ENCODE measurements around the gene MYLK. TPM values are rescaled to one million over a fixed set of nuclear protein-coding genes. Genes with fewer than 3 reads are reported as not detected.

MYLK gene
- total RNA-seq, 1 experiment from 2014 or later: 28.8 TPM

DNA sequence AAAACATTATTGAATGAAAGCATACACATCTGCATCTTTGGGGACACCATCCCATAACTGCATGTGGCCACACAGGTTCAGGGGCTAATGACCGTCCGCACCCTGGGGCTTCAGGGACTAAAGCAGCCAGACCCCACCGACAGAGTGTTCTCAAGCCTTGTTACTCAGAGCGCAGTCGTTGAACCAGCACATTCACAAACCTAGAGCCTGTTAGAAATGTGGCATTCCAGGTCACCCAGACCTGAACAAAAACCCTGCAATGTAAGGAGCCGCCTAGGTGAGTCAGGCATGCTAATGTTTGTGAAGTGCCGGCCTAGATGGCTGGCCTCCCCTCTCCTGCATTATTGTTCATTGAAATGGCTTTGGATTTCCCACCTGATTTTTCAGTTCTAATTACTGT is 247.0 kb downstream of the MYLK start:
- no peak for DNase-seq (ENCODE audit: low read depth)
- in situ Hi-C loops (cut with HindIII; ENCODE audit: low pct_unique_long_range_greater_than_20kb, low sequenced_read_pairs): no loop called here

DNA sequence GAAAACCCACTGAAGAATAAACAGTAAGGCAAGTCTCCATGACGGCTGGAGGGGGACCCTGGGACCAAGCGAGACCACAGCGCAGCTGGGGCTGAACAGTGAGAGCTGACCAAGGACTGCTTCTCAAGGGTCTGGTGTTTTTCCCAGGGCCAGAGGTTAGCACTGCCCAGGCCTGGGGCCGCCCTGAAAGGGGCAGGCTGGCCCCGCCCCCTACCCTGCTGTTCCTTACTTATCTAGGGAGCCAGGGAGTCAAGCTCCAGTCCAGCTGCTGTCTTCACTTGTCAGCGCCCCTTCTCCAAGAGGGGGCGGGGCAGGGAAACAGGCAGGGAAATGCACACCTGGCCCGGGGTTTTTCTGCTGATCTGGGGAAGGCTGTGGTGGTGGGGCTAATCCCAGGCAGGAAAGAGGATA is 247.7 kb downstream of the MYLK start:
- in situ Hi-C loops (cut with HindIII; ENCODE audit: low pct_unique_long_range_greater_than_20kb, low sequenced_read_pairs): no loop called here
- DNase-seq (ENCODE audit: low read depth): no peak

DNA sequence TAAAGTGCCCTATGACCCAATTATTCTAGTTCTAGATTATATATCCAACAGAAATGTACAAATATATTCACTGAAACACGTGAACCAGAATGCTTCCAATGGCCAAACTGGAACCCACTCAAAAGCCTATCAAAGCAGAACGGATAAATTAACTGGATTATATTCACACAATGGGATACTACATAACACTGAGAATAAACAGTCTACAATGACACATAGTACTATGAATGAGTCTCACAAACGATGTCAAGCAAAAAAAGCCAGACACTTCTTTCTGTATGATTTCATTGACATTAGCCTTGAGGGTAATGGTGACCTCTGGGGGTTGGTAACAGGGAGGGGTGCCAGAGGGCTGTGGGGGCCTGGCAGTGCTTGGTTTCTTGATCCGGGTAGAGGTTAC is 248.4 kb downstream of the MYLK start:
- no peak for DNase-seq (ENCODE audit: low read depth)
- in situ Hi-C loops (cut with HindIII; ENCODE audit: low pct_unique_long_range_greater_than_20kb, low sequenced_read_pairs): no loop called here

DNA sequence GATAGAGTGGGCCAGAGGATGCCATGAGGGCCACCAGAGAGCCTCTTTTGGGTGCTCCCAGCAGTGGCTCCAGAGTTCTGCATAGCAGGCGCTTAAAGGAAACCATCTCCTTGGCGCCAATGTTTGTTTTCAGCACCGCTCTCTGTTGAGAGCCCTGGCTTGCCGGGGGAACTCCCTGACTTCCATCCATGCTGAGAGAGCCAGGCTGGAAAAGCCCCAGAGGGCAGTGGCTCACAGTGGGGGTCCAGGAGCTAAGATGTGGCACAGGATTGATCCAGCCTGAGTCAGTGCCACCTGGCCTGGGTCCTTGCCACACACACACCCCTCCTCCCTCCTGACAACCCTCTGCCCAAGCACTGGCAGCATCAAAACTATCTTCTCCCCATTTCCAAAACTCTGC is 248.9 kb downstream of the MYLK start:
- in situ Hi-C loops (cut with HindIII; ENCODE audit: low pct_unique_long_range_greater_than_20kb, low sequenced_read_pairs): no loop called here
- DNase-seq (ENCODE audit: low read depth): no peak

DNA sequence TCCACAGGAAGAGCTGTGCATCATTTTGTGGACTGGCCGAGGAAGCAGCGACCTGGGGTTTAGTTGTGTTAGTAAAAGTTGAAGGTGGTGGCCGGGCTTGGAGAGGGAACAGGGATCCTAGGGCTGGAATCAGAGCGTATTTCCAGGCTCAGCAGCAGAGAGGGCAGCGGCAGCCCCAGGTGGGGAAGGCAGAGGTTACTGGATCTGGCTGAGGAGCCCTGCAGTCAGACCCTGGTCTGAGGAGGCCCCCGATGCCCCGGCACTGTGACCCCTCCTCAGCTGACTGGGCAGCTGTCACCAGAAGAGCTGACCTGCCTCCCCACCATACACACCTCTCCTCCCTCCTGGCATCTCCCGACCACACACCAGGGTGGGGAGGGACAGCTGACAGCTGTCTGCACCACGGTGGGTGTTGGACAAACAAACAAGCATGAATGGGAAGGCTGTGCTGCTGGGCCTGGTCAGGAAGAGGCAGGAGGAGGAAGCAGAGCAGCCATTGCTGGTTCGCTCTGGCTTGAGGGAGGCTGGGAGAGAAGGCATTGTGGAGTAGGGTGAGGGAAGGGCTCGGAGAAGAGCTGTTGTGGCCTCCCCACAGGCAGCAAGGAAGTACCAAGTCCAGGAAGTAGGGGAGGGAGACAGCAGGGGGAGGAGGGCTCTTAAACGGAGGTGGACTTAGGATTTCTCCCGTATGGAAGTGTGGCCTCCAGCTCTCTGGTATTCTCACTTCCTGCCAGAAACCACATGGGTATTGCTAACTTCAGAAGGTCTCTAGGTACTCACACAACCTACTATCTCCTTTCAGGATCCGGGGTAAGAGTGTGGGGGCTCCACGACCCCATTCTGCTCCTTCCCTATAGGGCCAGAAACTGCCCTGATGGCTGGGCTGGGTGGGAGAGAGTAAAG is 249.7 kb downstream of the MYLK start:
- in situ Hi-C loops (cut with HindIII; ENCODE audit: low pct_unique_long_range_greater_than_20kb, low sequenced_read_pairs): no loop called here
- no peak for DNase-seq (ENCODE audit: low read depth)

DNA sequence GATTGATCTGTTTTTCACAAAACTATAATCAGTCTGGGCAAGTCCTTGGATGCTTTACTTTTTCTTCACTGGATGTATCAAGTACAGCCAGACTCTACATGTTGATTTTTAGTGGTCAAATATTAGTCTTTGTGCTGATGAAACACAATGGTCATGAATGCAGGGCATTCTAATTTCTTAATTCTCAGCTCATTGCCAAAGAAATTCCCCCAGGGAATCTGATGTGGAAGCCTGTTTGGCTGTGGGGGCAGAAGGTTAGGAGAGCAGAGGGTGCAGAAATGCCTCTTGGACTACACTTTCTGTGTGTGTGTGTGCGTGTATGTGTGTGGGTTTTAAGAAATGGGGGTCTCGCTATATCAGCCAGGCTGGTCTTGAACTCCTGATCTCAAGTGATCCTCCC is 250.6 kb downstream of the MYLK start:
- in situ Hi-C loops (cut with HindIII; ENCODE audit: low pct_unique_long_range_greater_than_20kb, low sequenced_read_pairs): no loop called here
- DNase-seq (ENCODE audit: low read depth): no peak

DNA sequence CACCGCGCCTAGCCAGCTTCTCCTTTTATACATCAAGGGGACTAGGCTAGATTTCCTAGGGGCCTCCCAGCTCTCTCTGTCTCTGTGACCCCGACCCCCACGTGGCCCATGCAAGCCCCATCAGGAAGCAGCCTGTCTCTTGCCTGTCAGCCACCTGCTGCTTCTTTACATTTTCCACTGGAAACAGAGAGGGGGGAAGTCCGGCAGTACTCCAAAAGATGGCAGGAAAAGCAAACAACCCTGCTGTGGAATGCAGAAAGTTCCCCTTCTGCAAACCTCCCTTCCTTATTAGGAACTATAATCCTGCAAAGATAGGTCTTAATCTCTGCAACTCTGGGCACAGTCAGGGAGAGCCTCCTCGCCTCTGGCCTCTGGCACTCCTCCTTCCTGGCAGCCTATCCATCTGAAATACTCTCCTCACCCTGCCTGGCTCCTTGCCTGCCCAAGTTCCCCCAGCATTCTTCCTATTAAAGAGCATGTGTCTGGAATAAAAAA is 251.9 kb downstream of the MYLK start:
- no peak for DNase-seq (ENCODE audit: low read depth)
- in situ Hi-C loops (cut with HindIII; ENCODE audit: low pct_unique_long_range_greater_than_20kb, low sequenced_read_pairs): no loop called here

DNA sequence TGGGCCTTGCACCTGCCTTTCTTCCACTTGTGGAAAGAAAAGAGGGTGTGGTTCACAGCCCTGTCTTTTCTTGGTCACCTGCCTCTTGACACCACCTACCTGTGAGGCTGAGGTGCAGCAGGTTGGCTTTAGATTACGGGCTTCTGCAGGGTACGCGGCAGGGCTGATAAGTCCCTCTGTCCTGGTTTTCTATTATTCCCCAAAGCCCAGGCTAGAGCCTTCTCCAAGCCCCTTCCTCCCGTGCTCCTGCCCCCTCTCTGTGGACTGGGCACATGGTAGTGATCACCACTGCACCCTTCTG is 254.4 kb downstream of the MYLK start:
- in situ Hi-C loops (cut with HindIII; ENCODE audit: low pct_unique_long_range_greater_than_20kb, low sequenced_read_pairs): no loop called here
- no peak for DNase-seq (ENCODE audit: low read depth)

DNA sequence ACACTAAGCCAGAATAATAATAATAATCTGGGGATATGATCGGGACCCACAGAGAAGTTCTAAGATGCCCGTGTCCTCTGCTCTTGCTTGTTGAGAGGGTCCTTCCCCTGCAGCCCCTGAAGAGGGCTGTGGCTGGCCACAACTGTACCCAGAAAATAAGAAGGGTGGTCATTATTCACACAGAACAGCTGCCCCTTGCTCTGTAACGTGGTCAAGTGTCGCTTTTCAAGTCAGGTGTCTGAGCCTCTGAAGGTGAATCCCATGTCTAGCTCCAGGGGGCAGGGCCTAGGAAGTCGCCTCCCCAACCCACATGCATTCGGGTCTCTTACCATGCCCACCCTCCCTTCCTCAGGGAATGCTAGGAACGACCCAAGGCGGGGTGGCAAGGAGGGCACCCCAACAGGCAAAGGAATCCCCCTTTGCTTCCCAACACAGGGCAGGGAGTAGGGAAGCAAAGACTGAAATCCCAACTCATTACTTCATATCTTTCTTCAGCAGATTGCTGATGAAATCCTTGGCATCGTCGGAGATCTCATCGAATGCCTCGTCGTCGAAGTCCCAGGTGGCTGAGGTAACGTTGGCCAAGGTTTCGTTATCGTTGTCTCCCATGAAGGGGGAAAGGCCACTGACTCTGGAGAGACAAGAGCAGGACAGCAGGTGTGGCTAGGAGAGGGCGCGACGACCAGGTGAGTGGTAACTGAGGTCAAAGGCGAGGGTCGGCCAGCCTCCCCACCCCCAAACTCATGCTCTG is 255.0 kb downstream of the MYLK start:
- no peak for DNase-seq (ENCODE audit: low read depth)
- in situ Hi-C loops (cut with HindIII; ENCODE audit: low pct_unique_long_range_greater_than_20kb, low sequenced_read_pairs): no loop called here

DNA sequence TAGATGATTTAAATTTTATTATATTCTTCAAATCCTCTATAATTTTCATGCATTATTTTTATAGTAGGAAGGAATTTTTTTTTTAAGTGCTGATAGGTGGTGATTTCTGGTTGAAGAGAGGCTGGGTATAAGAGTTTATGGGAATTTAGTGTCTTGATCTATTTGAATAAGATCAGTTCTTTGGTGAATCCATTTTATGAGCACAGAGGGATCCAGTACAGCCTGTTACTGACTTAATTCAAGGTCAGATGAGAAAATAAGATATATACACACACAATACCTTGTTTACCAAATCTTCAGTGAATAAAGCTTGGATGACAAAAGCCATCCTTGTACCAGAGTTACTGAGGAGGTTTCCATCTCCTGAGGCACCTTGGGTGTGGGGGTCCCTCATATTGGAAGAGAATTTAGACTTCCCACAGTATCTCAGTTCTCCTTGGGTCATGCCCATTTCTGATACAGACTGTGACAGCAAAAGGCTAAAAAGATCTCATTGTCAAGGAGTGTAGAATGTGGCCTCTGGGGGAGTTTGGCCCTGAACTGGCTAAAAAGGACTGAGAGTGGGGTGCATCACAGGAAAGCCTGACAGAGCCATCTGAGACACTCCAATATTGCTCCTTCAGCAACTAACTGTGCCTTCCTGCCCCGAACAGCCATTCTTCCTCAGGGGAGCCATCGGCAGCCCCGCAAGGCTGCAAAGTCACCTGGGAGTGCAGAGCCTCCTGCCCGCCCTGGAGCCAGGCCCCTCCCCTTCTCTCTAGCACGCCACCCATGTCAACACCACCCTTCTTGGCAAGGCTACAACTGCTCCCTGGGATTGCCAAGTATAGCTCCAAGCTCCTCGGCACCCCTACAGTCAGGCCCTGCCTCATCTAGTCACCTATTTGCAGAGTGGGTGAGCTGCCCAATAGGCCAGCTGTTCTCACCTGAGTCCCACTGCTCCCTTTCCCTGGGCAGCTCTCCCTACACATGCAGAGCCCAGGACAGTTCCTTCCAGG is 256.2 kb downstream of the MYLK start:
- DNase-seq (ENCODE audit: low read depth): no peak
- in situ Hi-C loops (cut with HindIII; ENCODE audit: low pct_unique_long_range_greater_than_20kb, low sequenced_read_pairs): no loop called here

DNA sequence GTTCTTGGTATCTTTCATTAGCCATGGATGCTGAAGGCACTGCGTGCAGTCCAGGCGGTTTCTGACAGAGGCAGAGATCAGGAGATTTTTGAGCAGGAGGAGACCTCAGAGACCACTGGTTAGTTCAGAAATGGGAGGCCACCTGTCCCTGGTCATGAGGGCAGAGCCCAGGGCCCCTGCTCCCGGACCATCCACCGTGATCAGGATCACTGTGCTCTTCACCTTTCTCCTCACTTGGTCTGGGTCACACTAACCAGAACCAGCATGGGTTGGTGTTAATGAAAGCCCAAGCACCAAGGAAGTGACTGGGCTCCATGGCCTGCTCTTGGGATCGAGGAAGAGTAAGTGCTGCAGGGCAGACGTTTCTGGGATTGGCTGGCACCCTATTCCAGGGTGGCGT is 257.3 kb downstream of the MYLK start:
- in situ Hi-C loops (cut with HindIII; ENCODE audit: low pct_unique_long_range_greater_than_20kb, low sequenced_read_pairs): no loop called here
- DNase-seq (ENCODE audit: low read depth): no peak

DNA sequence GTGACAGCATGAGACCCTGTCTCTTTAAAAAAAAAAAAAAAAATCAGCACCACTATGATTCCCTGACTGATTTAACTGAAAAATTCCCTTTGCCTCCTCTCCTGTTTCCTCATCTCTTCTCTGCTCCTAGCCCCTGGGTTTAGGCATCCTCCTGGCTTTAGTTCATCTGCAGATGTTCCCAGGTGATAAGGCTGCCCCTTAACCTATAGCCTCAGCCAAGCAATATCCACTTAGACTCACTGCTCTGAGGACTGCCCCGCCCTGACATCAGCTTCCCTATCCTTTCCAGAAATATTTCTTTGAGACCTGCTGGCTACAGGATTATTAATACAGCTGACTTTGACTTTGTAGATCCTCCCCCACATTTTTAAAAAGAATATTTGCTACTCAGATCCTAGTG is 259.8 kb downstream of the MYLK start:
- DNase-seq (ENCODE audit: low read depth): no peak
- in situ Hi-C loops (cut with HindIII; ENCODE audit: low pct_unique_long_range_greater_than_20kb, low sequenced_read_pairs): no loop called here

DNA sequence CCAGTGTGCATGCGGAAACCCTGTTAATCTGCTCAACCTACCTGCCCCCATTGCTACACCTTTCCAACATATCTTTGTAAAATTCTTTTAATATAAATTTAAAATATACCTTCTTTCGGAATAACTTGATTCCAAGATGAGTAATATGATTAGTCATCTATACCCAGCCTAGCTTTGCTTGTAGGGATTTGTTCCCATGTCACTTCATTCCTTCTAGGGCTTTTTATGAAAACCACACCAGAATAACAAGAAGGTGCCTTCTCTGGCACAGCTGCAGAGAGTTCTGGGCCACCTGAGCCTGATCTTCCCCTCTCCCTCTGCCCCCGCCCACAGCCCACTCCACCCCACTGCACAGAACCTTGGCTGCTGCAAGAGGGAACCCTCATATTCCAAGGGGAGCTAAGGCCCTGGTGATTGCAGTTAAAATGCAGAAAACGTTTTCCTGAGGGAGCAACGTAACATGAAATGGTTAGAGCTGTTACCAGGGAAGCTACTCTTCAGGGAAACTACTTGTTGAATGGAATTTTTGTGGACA is 260.7 kb downstream of the MYLK start:
- no peak for DNase-seq (ENCODE audit: low read depth)
- in situ Hi-C loops (cut with HindIII; ENCODE audit: low pct_unique_long_range_greater_than_20kb, low sequenced_read_pairs): no loop called here

DNA sequence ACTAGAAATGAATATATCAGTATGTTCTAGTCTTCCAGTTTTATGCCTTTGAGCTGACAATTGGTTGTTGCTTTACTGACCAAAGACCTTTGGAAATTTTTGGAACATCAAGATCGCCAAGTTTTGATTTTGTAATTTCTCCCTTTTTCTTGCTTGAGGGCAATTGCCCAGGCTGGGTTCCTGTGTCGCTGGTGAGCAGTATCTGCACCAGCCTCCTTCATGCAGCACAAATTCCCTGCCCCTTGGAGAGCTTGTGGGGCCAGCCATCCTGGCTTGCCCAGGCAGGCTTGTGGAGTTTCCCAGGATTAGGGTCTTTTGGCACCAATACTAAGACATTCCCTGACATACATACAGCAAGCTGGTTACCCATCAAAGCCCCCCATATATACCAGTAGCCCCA is 261.4 kb downstream of the MYLK start:
- in situ Hi-C loops (cut with HindIII; ENCODE audit: low pct_unique_long_range_greater_than_20kb, low sequenced_read_pairs): no loop called here
- DNase-seq (ENCODE audit: low read depth): no peak

DNA sequence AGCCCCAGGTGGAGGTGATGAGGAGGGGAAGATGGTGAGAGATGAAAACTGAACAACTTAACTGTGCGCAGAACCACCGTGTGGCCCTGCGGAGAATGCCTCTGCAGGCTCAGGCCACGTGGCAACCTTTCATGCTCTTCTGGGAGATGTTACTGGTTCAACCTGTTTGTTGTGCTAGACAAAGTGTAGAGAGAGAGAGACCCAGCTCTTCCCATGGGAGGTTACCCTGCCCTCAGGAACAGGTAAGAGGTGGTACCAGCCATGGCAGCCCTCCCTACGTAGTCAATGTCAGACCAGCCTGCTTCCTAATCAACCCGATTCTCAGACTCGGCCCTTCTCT is 262.3 kb downstream of the MYLK start:
- in situ Hi-C loops (cut with HindIII; ENCODE audit: low pct_unique_long_range_greater_than_20kb, low sequenced_read_pairs): no loop called here
- no peak for DNase-seq (ENCODE audit: low read depth)

DNA sequence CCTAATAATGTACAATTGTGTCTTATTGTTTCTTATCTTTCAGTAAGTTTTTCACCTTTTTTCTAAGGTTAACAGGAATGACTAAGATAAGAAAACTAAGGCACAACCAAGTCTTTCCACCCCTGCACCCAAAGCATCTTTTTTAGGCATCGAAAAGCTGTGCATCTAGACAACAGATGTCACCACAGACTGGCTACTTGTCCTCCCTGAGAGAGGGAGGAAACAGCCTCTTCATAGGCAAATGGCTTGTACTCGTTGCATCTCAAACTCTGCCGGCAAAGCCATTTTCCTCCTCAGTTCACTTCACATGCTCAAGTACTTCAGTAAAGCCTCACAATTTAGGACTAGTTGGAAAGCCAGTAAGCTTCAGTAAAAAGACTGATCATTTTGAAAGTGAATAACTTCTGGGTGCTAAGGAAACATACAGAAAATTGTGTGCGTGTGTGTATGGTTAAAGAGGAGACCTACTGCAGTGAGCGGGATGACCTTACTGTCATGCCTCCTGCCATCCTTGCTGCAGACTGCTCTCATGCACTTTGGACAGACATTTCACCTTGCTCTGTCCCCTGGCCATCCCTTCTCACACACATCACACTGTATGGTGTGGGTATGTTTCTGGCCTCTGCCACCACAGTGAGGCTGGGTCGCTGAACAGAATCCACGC is 262.8 kb downstream of the MYLK start:
- no peak for DNase-seq (ENCODE audit: low read depth)
- in situ Hi-C loops (cut with HindIII; ENCODE audit: low pct_unique_long_range_greater_than_20kb, low sequenced_read_pairs): no loop called here

DNA sequence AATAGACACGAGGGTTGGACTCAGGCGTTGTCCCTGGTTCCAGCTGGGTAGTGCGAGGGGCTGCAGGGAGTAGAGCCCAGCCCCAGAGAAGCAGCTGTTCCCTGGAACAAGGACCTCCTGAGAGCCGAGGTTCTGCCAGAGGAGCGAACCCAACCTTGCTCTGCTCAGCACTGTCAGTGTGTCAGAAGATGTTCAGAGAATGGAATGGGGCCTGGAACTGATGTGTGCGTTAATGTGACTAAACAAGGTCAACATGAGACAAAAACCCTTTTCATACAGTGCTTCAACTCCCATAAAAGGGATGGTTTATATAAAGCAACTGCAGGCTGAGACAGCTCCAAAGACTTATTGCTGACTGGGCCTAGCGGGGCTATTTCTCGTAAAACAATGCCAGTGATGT is 263.8 kb downstream of the MYLK start:
- in situ Hi-C loops (cut with HindIII; ENCODE audit: low pct_unique_long_range_greater_than_20kb, low sequenced_read_pairs): no loop called here
- no peak for DNase-seq (ENCODE audit: low read depth)

All from Caki2 (cell line).